Gastroesophageal sphincter (tissue), 3 donors: ENCODE results near the gene FASN.
"Not testable (repeated sequence)": the region's sequence is repeated elsewhere in the genome, so short reads cannot be mapped to it uniquely, and the experiment has no call there.

Source experiments
- CTCF ChIP-seq, 4 experiments: fragments of 200-600 bp in 2 of 4; fragments of 450-650 bp in 2 of 4; sonication (generic) in 1 of 4; IDR thresholded peaks; one replicate each; pipeline ENCODE4 v1.5.1; 2017 to 2019; ENCODE audit warnings: antibody characterized with exemption in 4 of 4, mild to moderate bottlenecking in 2 of 4, moderate library complexity in 2 of 4
- EP300 ChIP-seq: sonication (generic); formaldehyde crosslinking; IDR thresholded peaks from one replicate; pipeline ENCODE4 v1.6.1; 2017; ENCODE audit warnings: antibody characterized with exemption, mild to moderate bottlenecking
- POLR2A ChIP-seq, 2 donors: fragments of 450-650 bp; IDR thresholded peaks; one replicate each; pipeline ENCODE4 v1.6.1; 2017; ENCODE audit warnings: antibody characterized with exemption in 2 of 2, mild to moderate bottlenecking in 2 of 2, moderate library complexity in 1 of 2
- POLR2AphosphoS5 ChIP-seq: sonication (generic); formaldehyde crosslinking; IDR thresholded peaks from one replicate; pipeline ENCODE4 v1.6.1; 2017; ENCODE audit warnings: antibody characterized with exemption

DNA sequence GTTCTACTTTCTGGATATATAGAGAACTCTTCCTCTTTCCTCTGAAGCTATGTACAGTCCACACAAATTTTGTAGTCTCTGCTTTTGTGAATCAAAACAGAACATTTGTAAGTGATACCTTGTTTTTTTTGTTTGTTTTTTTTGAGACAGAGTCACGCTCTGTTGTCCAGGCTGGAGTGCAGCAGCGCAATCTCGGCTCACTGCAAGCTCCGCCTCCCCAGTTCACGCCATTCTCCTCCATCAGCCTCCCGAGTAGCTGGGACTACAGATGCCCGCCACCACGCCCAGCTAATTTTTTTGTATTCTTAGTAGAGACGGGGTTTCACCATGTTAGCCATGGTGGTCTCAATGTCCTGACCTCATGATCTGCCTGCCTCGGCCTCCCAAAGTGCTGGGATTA is 41.9 kb upstream of the FASN start:
- not testable (repeated sequence) for TF ChIP-seq CTCF (IDR thresholded peaks at IDR 0.05); POLR2AphosphoS5; POLR2A (IDR thresholded peaks at IDR 0.05); EP300
